Hepatocyte (in vitro differentiated cells): ENCODE data around the gene SEZ6L2. TPM values are rescaled to one million over a fixed set of nuclear protein-coding genes. Genes with fewer than 3 reads are reported as not detected.

ENCODE experiments used
- DNase-seq: peaks from one replicate; pipeline ENCODE4 v3.0.0-alpha.2; 2016; ENCODE audit warnings: low spot score
- H2AFZ ChIP-seq: fragments of 200-600 bp; sonication (generic); 2 replicates; pipeline ENCODE4 v1.6.0; 2016; ENCODE audit warnings: antibody characterized with exemption, mild to moderate bottlenecking
- H3K27ac ChIP-seq: fragments of 200-600 bp; sonication (generic); 2 replicates; pipeline ENCODE4 v1.5.1; 2016; ENCODE audit warnings: mild to moderate bottlenecking
- H3K27me3 ChIP-seq: fragments of 200-600 bp; sonication (generic); 2 replicates; pipeline ENCODE4 v1.6.1; 2016
- H3K36me3 ChIP-seq: fragments of 200-600 bp; sonication (generic); replicated peaks from 2 replicates; pipeline ENCODE4 v1.5.1; 2016; ENCODE audit warnings: low read depth; ENCODE audit not compliant: insufficient read depth
- H3K4me1 ChIP-seq: fragments of 200-600 bp; sonication (generic); 2 replicates; pipeline ENCODE4 v1.5.1; 2016; ENCODE audit warnings: mild to moderate bottlenecking, moderate library complexity; ENCODE audit not compliant: insufficient read depth
- H3K4me2 ChIP-seq: fragments of 200-600 bp; sonication (generic); 2 replicates; pipeline ENCODE4 v1.6.0; 2016
- H3K4me3 ChIP-seq: fragments of 200-600 bp; sonication (generic); 2 replicates; pipeline ENCODE4 v1.5.1; 2016; ENCODE audit warnings: mild to moderate bottlenecking
- H3K79me2 ChIP-seq: fragments of 200-600 bp; sonication (generic); 2 replicates; pipeline ENCODE4 v1.6.0; 2017; ENCODE audit warnings: mild to moderate bottlenecking
- H3K9me2 ChIP-seq: fragments of 200-600 bp; sonication (generic); replicated peaks from 2 replicates; pipeline ENCODE4 v1.6.0; 2017; ENCODE audit warnings: mild to moderate bottlenecking; ENCODE audit not compliant: insufficient read depth
- H3K9me3 ChIP-seq: fragments of 200-600 bp; sonication (generic); 2 replicates; pipeline ENCODE4 v1.5.1; 2016; ENCODE audit warnings: low read depth, mild to moderate bottlenecking
- H4K20me1 ChIP-seq: fragments of 200-600 bp; sonication (generic); 2 replicates; pipeline ENCODE4 v1.6.0; 2016; ENCODE audit warnings: mild to moderate bottlenecking; ENCODE audit not compliant: insufficient read depth, poor library complexity, severe bottlenecking
- EZH2 ChIP-seq: fragments of 200-600 bp; sonication (generic); IDR thresholded peaks from 2 replicates; pipeline ENCODE4 v1.6.1; 2016; ENCODE audit warnings: antibody characterized with exemption, mild to moderate bottlenecking, borderline replicate concordance
- EZH2phosphoT487 ChIP-seq: fragments of 200-600 bp; sonication (generic); IDR thresholded peaks from one replicate; pipeline ENCODE4 v1.6.1; 2018; ENCODE audit warnings: antibody characterized with exemption, mild to moderate bottlenecking, low read depth, moderate library complexity; ENCODE audit not compliant: unreplicated experiment, severe bottlenecking
- WGBS: methylation state at CpG from one replicate; pipeline ENCODE4 v1.1.6; 2016; ENCODE audit warnings: low lambda C conversion rate; ENCODE audit errors: missing lambda C conversion rate; 5-methylcytosine and 5-hydroxymethylcytosine counted together
- polyA plus RNA-seq: library from polyadenylated mRNA; unstranded; fragments of >200 nt; fragmentation: Nextera tagmentation; extraction: Ambion mirVana; gene quantifications from 2 replicates; pipeline ENCODE4 v1.2.1, GENCODE V29; 2016
- total RNA-seq: library from RNA; depleted of rRNA; stranded (reverse); fragments of >200 nt; gene quantifications from 2 replicates; pipeline ENCODE4 v1.2.3, GENCODE V29; 2014
- TF ChIP-seq, protein P1 (sequence below): fragments of 200-600 bp; sonication (generic); IDR thresholded peaks from 2 replicates; pipeline ENCODE4 v1.5.1; 2016; ENCODE audit warnings: antibody characterized with exemption, mild to moderate bottlenecking; ENCODE audit not compliant: poor library complexity

The SEZ6L2 gene
- total and polyA plus RNA-seq, 2 experiments from 2014 or later = 36.1 to 39.9 TPM

DNA sequence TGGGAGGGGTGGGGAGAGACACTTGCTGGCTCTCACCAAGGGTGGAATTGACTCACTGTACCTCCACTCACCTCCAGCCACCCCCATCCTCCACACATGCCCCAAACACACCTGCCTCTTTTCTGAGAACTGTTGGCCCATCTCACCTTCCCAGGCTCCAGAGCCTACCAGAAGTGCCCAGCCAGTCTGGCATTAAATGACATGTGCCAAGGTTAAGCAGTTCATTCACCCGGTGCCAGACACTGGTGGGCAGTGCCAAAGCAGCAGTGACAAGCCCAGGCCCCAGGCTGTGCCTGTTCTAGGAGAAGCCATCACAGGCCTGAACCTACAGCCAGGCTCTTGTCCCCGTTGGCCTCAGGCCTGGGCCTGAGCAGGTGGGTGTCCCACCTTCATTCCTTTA lies 67.9 kb downstream of the SEZ6L2 start:
- Histone ChIP-seq H3K79me2 (peaks cover 23% of the 10 kb centered on the region), H3K9me2 (no peaks in the 10 kb centered on the region), H3K27ac (no peak overlapping the region), H4K20me1 (no peaks in the 10 kb centered on the region), H2AFZ (no peak overlapping the region), H3K36me3 (no peaks in the 10 kb centered on the region), H3K4me2 (no peak overlapping the region), H3K9me3 (no peaks in the 10 kb centered on the region), H3K4me3 (no peak overlapping the region), H3K27me3 (no peaks in the 10 kb centered on the region), H3K4me1 (peaks cover 16% of the 10 kb centered on the region)
- TF ChIP-seq, protein P1, sequence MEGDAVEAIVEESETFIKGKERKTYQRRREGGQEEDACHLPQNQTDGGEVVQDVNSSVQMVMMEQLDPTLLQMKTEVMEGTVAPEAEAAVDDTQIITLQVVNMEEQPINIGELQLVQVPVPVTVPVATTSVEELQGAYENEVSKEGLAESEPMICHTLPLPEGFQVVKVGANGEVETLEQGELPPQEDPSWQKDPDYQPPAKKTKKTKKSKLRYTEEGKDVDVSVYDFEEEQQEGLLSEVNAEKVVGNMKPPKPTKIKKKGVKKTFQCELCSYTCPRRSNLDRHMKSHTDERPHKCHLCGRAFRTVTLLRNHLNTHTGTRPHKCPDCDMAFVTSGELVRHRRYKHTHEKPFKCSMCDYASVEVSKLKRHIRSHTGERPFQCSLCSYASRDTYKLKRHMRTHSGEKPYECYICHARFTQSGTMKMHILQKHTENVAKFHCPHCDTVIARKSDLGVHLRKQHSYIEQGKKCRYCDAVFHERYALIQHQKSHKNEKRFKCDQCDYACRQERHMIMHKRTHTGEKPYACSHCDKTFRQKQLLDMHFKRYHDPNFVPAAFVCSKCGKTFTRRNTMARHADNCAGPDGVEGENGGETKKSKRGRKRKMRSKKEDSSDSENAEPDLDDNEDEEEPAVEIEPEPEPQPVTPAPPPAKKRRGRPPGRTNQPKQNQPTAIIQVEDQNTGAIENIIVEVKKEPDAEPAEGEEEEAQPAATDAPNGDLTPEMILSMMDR = no peak
- TF ChIP-seq EZH2phosphoT487 = no peak
- no peak for TF ChIP-seq EZH2
- no peak for DNase-seq
- WGBS = 82% methylated on average over 2 of the region's 2 CpGs

DNA sequence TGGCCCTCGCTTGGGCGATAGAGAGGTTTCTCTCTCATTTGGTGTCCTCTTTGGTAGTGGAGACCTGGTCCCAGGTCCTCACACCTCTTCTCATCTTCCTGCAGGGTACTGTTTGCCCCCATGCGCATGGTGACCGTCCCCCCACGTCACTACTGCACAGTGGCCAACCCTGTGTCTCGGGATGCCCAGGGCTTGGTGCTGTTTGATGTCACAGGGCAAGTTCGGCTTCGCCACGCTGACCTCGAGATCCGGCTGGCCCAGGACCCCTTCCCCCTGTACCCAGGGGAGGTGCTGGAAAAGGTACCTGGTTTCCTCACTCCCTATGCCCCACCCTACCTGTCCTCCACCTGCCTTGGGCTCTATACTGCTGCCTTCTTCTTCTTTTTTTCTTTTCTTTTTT lies 68.6 kb downstream of the SEZ6L2 start:
- Histone ChIP-seq H3K27me3 (no peaks in the 10 kb centered on the region), H3K9me2 (no peaks in the 10 kb centered on the region), H3K27ac (peak overlapping the region; percentile 92), H3K4me1 (peaks cover 20% of the 10 kb centered on the region), H3K79me2 (peaks cover 29% of the 10 kb centered on the region), H3K36me3 (no peaks in the 10 kb centered on the region), H3K9me3 (no peaks in the 10 kb centered on the region), H3K4me3 (no peak overlapping the region), H3K4me2 (peak overlapping the region; percentile 64), H4K20me1 (no peaks in the 10 kb centered on the region), H2AFZ (no peak overlapping the region)
- 96% methylated on average over 10 of the region's 11 CpGs for WGBS
- TF ChIP-seq, protein P1 = no peak
- no peak for TF ChIP-seq EZH2phosphoT487
- no peak for TF ChIP-seq EZH2
- no peak for DNase-seq

DNA sequence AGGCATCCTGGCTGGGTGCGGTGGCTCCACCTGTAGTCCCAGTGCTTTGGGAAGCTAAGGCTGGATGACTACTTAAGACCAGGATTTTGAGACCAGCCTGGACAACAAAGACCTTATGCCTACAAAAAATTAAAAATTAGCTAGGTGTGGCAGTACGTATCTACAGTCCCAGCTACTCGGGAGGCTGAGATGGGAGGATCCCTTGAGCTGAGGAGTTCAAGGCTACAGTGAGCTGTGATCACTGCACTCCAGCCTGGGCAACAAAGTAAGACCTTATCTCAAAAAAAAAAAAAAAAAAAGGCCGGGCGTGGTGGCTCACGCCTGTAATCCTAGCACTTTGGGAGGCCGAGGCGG lies 73.0 kb downstream of the SEZ6L2 start:
- Histone ChIP-seq H3K27ac (peak overlapping the region; percentile 91), H2AFZ (no peak overlapping the region), H3K4me1 (peaks cover 56% of the 10 kb centered on the region), H3K4me3 (no peak overlapping the region), H4K20me1 (peaks cover 3% of the 10 kb centered on the region), H3K9me2 (no peaks in the 10 kb centered on the region), H3K79me2 (peaks cover 64% of the 10 kb centered on the region), H3K36me3 (no peaks in the 10 kb centered on the region), H3K9me3 (no peaks in the 10 kb centered on the region), H3K27me3 (no peaks in the 10 kb centered on the region), H3K4me2 (peak overlapping the region; percentile 71)
- no peak for TF ChIP-seq EZH2
- TF ChIP-seq, protein P1 = no peak
- TF ChIP-seq EZH2phosphoT487 = no peak
- 90% methylated on average over 8 of the region's 8 CpGs for WGBS
- no peak for DNase-seq
